ENCODE results near the gene MATCAP1.

- no peak for TF ChIP-seq RAD21 (IDR thresholded peaks at IDR 0.05; ENCODE audit: low read depth)
- TF ChIP-seq, protein P1, sequence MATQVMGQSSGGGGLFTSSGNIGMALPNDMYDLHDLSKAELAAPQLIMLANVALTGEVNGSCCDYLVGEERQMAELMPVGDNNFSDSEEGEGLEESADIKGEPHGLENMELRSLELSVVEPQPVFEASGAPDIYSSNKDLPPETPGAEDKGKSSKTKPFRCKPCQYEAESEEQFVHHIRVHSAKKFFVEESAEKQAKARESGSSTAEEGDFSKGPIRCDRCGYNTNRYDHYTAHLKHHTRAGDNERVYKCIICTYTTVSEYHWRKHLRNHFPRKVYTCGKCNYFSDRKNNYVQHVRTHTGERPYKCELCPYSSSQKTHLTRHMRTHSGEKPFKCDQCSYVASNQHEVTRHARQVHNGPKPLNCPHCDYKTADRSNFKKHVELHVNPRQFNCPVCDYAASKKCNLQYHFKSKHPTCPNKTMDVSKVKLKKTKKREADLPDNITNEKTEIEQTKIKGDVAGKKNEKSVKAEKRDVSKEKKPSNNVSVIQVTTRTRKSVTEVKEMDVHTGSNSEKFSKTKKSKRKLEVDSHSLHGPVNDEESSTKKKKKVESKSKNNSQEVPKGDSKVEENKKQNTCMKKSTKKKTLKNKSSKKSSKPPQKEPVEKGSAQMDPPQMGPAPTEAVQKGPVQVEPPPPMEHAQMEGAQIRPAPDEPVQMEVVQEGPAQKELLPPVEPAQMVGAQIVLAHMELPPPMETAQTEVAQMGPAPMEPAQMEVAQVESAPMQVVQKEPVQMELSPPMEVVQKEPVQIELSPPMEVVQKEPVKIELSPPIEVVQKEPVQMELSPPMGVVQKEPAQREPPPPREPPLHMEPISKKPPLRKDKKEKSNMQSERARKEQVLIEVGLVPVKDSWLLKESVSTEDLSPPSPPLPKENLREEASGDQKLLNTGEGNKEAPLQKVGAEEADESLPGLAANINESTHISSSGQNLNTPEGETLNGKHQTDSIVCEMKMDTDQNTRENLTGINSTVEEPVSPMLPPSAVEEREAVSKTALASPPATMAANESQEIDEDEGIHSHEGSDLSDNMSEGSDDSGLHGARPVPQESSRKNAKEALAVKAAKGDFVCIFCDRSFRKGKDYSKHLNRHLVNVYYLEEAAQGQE (IDR thresholded peaks at IDR 0.05; ENCODE audit: low read depth) = no peak
- TF ChIP-seq EP300 (IDR thresholded peaks at IDR 0.05; ENCODE audit: borderline replicate concordance) = no peak
- TF ChIP-seq CREB1 (IDR thresholded peaks at IDR 0.05; ENCODE audit: low read depth) = no peak
- TF ChIP-seq USF1 (IDR thresholded peaks at IDR 0.05) = no peak
Measured at GRCh38 chr16:67190448-67191399, 7.0 kb upstream of the MATCAP1 start.

Measured in Ishikawa (cell line).